Suprapubic skin (tissue), 4 donors: ENCODE data around the gene SMG9.

Experiments
- CTCF ChIP-seq, 2 donors: fragments of 200-600 bp in 1 of 2; fragments of 450-650 bp in 1 of 2; sonication (generic) in 1 of 2; IDR thresholded peaks; one replicate each; pipeline ENCODE4 v1.5.1; 2016 to 2019; ENCODE audit warnings: antibody characterized with exemption in 2 of 2, mild to moderate bottlenecking in 1 of 2, moderate library complexity in 1 of 2
- EP300 ChIP-seq: sonication (generic); formaldehyde crosslinking; IDR thresholded peaks from one replicate; pipeline ENCODE4 v1.6.1; 2017; ENCODE audit warnings: antibody characterized with exemption
- POLR2A ChIP-seq, 2 donors: fragments of 450-650 bp; IDR thresholded peaks; one replicate each; pipeline ENCODE4 v1.6.1; 2017; ENCODE audit warnings: antibody characterized with exemption in 2 of 2, mild to moderate bottlenecking in 2 of 2, moderate library complexity in 2 of 2
- POLR2AphosphoS5 ChIP-seq, 3 donors: sonication (generic); formaldehyde crosslinking; IDR thresholded peaks; one replicate each; pipeline ENCODE4 v1.6.1; 2017; ENCODE audit warnings: antibody characterized with exemption in 3 of 3

GRCh38 chr19:43743059-43743458 lies 11.7 kb downstream of the SMG9 start:
- TF ChIP-seq POLR2A (IDR thresholded peaks at IDR 0.05), result no peak
- no peak for TF ChIP-seq CTCF (IDR thresholded peaks at IDR 0.05)
- no peak for TF ChIP-seq POLR2AphosphoS5 (IDR thresholded peaks at IDR 0.05)
- no peak for TF ChIP-seq EP300
